Neural cell (in vitro differentiated cells): Measurements from ENCODE around the gene NKAIN2.

Experiments
- EP300 ChIP-seq: fragments of 450-650 bp; conservative IDR thresholded peaks from 2 replicates; pipeline ENCODE4 v1.6.1; 2014; ENCODE audit warnings: antibody characterized with exemption, mild to moderate bottlenecking, moderate library complexity; ENCODE audit not compliant: poor library complexity, severe bottlenecking
- EZH2 ChIP-seq: fragments of 200-600, 300-800 bp; shearing (Covaris generic), sonication (generic); IDR thresholded peaks from 2 replicates; pipeline ENCODE4 v1.6.1; 2014; ENCODE audit warnings: antibody characterized with exemption, low read length, borderline replicate concordance, mild to moderate bottlenecking; ENCODE audit not compliant: insufficient read depth, poor library complexity, severe bottlenecking
- MXI1 ChIP-seq: fragments of 450-650 bp; conservative IDR thresholded peaks from 2 replicates; pipeline ENCODE4 v1.6.1; 2014; ENCODE audit warnings: antibody characterized with exemption, mild to moderate bottlenecking; ENCODE audit not compliant: poor library complexity, severe bottlenecking
- POLR2AphosphoS5 ChIP-seq: IDR thresholded peaks from 2 replicates; pipeline ENCODE4 v1.6.1; 2012
- RAD21 ChIP-seq: fragments of 450-650 bp; conservative IDR thresholded peaks from 2 replicates; pipeline ENCODE4 v1.6.1; 2014; ENCODE audit warnings: antibody characterized with exemption, mild to moderate bottlenecking, moderate library complexity
- SMC3 ChIP-seq: fragments of 450-650 bp; conservative IDR thresholded peaks from 2 replicates; pipeline ENCODE4 v1.6.1; 2014; ENCODE audit warnings: antibody characterized with exemption, mild to moderate bottlenecking, moderate library complexity; ENCODE audit not compliant: poor library complexity
- TAF1 ChIP-seq: IDR thresholded peaks from 2 replicates; pipeline ENCODE4 v1.6.1; 2012; ENCODE audit warnings: low read depth
- TF ChIP-seq, protein P1 (sequence below): fragments of 450-650 bp; IDR thresholded peaks from 2 replicates; pipeline ENCODE4 v1.5.1; 2014; ENCODE audit warnings: antibody characterized with exemption, mild to moderate bottlenecking, moderate library complexity; ENCODE audit not compliant: poor library complexity, severe bottlenecking
- TF ChIP-seq, protein P2 (sequence below): IDR thresholded peaks from 2 replicates; pipeline ENCODE4 v1.6.1; 2012; ENCODE audit warnings: borderline replicate concordance

DNA sequence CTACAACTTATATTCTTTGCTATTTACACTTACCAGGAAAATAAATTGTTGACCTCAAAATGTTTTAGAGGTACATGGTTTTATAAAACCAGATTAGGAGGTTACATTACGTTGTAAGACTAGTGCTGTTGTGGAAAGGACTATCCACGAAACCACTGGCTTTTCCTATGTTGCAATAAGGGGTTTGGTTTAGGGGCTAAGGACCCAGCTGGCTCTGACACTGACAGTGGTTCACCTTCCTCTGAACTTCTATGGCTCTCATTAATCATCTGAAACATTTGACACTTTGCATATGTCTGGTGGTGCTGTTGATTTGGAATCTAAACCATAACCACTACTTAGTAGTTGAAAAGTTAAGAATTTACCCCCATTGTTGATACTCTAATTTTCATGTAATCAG lies 186.7 kb downstream of the NKAIN2 start:
- TF ChIP-seq, protein P1, sequence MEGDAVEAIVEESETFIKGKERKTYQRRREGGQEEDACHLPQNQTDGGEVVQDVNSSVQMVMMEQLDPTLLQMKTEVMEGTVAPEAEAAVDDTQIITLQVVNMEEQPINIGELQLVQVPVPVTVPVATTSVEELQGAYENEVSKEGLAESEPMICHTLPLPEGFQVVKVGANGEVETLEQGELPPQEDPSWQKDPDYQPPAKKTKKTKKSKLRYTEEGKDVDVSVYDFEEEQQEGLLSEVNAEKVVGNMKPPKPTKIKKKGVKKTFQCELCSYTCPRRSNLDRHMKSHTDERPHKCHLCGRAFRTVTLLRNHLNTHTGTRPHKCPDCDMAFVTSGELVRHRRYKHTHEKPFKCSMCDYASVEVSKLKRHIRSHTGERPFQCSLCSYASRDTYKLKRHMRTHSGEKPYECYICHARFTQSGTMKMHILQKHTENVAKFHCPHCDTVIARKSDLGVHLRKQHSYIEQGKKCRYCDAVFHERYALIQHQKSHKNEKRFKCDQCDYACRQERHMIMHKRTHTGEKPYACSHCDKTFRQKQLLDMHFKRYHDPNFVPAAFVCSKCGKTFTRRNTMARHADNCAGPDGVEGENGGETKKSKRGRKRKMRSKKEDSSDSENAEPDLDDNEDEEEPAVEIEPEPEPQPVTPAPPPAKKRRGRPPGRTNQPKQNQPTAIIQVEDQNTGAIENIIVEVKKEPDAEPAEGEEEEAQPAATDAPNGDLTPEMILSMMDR: no peak
- TF ChIP-seq POLR2AphosphoS5: no peak
- TF ChIP-seq, protein P2, sequence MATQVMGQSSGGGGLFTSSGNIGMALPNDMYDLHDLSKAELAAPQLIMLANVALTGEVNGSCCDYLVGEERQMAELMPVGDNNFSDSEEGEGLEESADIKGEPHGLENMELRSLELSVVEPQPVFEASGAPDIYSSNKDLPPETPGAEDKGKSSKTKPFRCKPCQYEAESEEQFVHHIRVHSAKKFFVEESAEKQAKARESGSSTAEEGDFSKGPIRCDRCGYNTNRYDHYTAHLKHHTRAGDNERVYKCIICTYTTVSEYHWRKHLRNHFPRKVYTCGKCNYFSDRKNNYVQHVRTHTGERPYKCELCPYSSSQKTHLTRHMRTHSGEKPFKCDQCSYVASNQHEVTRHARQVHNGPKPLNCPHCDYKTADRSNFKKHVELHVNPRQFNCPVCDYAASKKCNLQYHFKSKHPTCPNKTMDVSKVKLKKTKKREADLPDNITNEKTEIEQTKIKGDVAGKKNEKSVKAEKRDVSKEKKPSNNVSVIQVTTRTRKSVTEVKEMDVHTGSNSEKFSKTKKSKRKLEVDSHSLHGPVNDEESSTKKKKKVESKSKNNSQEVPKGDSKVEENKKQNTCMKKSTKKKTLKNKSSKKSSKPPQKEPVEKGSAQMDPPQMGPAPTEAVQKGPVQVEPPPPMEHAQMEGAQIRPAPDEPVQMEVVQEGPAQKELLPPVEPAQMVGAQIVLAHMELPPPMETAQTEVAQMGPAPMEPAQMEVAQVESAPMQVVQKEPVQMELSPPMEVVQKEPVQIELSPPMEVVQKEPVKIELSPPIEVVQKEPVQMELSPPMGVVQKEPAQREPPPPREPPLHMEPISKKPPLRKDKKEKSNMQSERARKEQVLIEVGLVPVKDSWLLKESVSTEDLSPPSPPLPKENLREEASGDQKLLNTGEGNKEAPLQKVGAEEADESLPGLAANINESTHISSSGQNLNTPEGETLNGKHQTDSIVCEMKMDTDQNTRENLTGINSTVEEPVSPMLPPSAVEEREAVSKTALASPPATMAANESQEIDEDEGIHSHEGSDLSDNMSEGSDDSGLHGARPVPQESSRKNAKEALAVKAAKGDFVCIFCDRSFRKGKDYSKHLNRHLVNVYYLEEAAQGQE: no peak
- TF ChIP-seq MXI1: no peak
- TF ChIP-seq RAD21: no peak
- no peak for TF ChIP-seq EP300
- no peak for TF ChIP-seq EZH2
- no peak for TF ChIP-seq TAF1
- no peak for TF ChIP-seq SMC3
